AG04450 (cell line): ENCODE data around the gene XYLT1. TPM values are rescaled to one million over a fixed set of nuclear protein-coding genes. Genes with fewer than 3 reads are reported as not detected.

ENCODE experiments used
- CTCF ChIA-PET: fragments of 300-600, 350-600 bp; formaldehyde crosslinking; extraction: SDS; loops from one replicate; lab custom pipeline; 2022; ENCODE audit warnings: antibody characterized with exemption, inconsistent platforms; lab: Charles Lee
- POLR2A ChIA-PET: fragments of 350-600 bp; formaldehyde crosslinking; extraction: SDS; loops from one replicate; lab custom pipeline; 2021; ENCODE audit warnings: antibody characterized with exemption, inconsistent platforms; lab: Yijun Ruan, JAX
- DNase-seq: peaks from one replicate; pipeline ENCODE4 v3.0.0-alpha.2; 2011; ENCODE audit warnings: low read depth, low spot score
- H3K27ac ChIP-seq: one replicate; pipeline ENCODE4 v1.5.1; 2012; ENCODE audit warnings: low read depth, low read length, control low read depth
- H3K27me3 ChIP-seq: one replicate; pipeline ENCODE4 v1.6.0; 2012; ENCODE audit warnings: low read length; ENCODE audit not compliant: control insufficient read depth, insufficient read depth
- H3K4me3 ChIP-seq: 2 replicates; pipeline ENCODE4 v1.5.1; 2011; ENCODE audit warnings: mild to moderate bottlenecking, low read depth, low read length, control low read depth
- H3K9me3 ChIP-seq: 2 replicates; pipeline ENCODE4 v1.5.1; 2012; ENCODE audit warnings: low read length; ENCODE audit not compliant: control insufficient read depth, insufficient read depth
- CTCF ChIP-seq: IDR thresholded peaks from 2 replicates; pipeline ENCODE4 v1.5.1; 2011; ENCODE audit warnings: low read depth, low read length, control low read depth, inconsistent platforms
- polyA plus RNA-seq: library from polyadenylated mRNA; depleted of rRNA; stranded (reverse); fragments of >200 nt; gene quantifications from 2 replicates; pipeline ENCODE4 v1.2.3, GENCODE V29; 2011

Gene XYLT1
- polyA plus RNA-seq, 1 experiment: 6.7 TPM

GRCh38 chr16:17301184-17301583, 169.6 kb downstream of the XYLT1 start:
- Histone ChIP-seq H3K27ac (no peak overlapping the region), H3K9me3 (no peaks in the 10 kb centered on the region), H3K27me3 (no peaks in the 10 kb centered on the region), H3K4me3 (no peak overlapping the region)
- POLR2A ChIA-PET: no interaction called here
- CTCF ChIA-PET: interaction anchor here (0.6 kb wide), 1 partner anchor 12 kb away, joined by 3 read pairs; no protein-coding TSS in a partner anchor
- DNase-seq: no peak
- no peak for TF ChIP-seq CTCF

- CTCF ChIA-PET: no interaction called here
- Histone ChIP-seq H3K4me3 (no peak overlapping the region), H3K9me3 (no peaks in the 10 kb centered on the region), H3K27ac (no peak overlapping the region), H3K27me3 (no peaks in the 10 kb centered on the region)
- no peak for DNase-seq
- TF ChIP-seq CTCF: no peak
- POLR2A ChIA-PET: no interaction called here
These were observed 171.0 kb downstream of the XYLT1 start for GRCh38 chr16:17299790-17300189.

- H3K27me3 ChIP-seq: no peaks in the 10 kb centered on the region
- H3K9me3 ChIP-seq: no peaks in the 10 kb centered on the region
- no peak overlapping the region for H3K27ac ChIP-seq
- no peak overlapping the region for H3K4me3 ChIP-seq
- no peak for DNase-seq
- POLR2A ChIA-PET: no interaction called here
- no peak for TF ChIP-seq CTCF
- CTCF ChIA-PET: no interaction called here
These were observed 172.5 kb downstream of the XYLT1 start for GRCh38 chr16:17298238-17298637.

GRCh38 chr16:17296431-17296830, 174.3 kb downstream of the XYLT1 start:
- POLR2A ChIA-PET: no interaction called here
- CTCF ChIA-PET: no interaction called here
- no peaks in the 10 kb centered on the region for H3K9me3 ChIP-seq
- no peak overlapping the region for H3K4me3 ChIP-seq
- H3K27me3 ChIP-seq: no peaks in the 10 kb centered on the region
- DNase-seq: no peak
- no peak overlapping the region for H3K27ac ChIP-seq
- no peak for TF ChIP-seq CTCF

- DNase-seq: no peak
- no peak for TF ChIP-seq CTCF
- Histone ChIP-seq H3K9me3 (no peaks in the 10 kb centered on the region), H3K4me3 (no peak overlapping the region), H3K27me3 (no peaks in the 10 kb centered on the region), H3K27ac (no peak overlapping the region)
- POLR2A ChIA-PET: no interaction called here
- CTCF ChIA-PET: no interaction called here
These were observed 174.8 kb downstream of the XYLT1 start for GRCh38 chr16:17295948-17296347.
